HFF-Myc (cell line): ENCODE results near the gene ADORA2B.
A peak's percentile ranks its signal among the peaks of the same experiment; 100 is the strongest.

Source experiments
- DNase-seq: peaks from one replicate; pipeline ENCODE4 v3.0.0-alpha.2; 2011; ENCODE audit warnings: low read depth; ENCODE audit errors: extremely low read depth
- H3K4me3 ChIP-seq: replicated peaks from 2 replicates; pipeline ENCODE4 v1.5.1; 2011; ENCODE audit warnings: low read depth, mild to moderate bottlenecking, control low read depth, low read length
- TF ChIP-seq, protein P1 (sequence below): IDR thresholded peaks from 2 replicates; pipeline ENCODE4 v1.5.1; 2012; ENCODE audit warnings: mild to moderate bottlenecking, low read depth, low read length, control low read depth; ENCODE audit errors: missing control alignments

Gene ADORA2B

DNA sequence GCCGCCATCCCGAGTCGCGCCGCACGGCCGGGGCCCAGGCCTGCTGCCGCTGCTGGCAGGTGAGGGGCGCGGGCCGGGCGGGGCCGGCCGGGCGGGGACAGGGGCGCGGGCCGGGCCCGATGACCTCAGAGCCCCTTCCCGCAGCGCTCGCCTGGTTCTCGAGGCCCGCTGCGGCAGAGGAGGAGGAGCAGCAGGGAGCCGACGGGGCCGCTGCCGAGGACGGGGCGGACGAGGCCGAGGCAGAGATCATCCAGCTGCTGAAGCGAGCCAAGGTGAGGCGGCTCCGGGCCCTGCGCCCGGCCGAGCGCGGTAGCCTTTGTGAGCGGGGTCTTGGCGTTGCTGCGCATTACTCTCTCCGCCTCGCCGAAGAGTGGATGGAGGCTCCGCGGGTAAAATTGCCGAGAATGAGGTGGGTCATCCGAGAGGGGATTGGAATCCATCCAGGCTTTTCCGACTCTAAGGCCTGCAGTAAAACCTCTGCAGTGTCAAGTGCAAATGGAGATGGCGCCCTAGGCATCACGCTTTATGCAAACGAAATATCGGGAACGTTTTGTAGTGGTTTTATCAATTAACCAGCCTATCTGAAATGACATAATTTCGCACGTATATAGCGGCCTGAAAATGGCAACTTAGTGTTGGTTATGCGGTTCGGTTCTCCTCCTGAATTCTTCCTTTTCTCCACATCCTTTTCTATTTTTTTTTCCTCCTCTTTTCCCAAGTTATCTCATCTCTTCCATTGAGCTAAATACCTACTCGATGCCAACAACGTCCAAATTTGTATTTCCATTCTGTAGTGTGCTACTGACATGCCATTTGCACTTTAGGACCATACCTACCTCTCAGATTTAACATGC, 55.3 kb downstream of the ADORA2B start:
- no peak for DNase-seq
- TF ChIP-seq, protein P1, sequence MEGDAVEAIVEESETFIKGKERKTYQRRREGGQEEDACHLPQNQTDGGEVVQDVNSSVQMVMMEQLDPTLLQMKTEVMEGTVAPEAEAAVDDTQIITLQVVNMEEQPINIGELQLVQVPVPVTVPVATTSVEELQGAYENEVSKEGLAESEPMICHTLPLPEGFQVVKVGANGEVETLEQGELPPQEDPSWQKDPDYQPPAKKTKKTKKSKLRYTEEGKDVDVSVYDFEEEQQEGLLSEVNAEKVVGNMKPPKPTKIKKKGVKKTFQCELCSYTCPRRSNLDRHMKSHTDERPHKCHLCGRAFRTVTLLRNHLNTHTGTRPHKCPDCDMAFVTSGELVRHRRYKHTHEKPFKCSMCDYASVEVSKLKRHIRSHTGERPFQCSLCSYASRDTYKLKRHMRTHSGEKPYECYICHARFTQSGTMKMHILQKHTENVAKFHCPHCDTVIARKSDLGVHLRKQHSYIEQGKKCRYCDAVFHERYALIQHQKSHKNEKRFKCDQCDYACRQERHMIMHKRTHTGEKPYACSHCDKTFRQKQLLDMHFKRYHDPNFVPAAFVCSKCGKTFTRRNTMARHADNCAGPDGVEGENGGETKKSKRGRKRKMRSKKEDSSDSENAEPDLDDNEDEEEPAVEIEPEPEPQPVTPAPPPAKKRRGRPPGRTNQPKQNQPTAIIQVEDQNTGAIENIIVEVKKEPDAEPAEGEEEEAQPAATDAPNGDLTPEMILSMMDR: no peak
- H3K4me3 ChIP-seq: peak overlapping the region; percentile 71

DNA sequence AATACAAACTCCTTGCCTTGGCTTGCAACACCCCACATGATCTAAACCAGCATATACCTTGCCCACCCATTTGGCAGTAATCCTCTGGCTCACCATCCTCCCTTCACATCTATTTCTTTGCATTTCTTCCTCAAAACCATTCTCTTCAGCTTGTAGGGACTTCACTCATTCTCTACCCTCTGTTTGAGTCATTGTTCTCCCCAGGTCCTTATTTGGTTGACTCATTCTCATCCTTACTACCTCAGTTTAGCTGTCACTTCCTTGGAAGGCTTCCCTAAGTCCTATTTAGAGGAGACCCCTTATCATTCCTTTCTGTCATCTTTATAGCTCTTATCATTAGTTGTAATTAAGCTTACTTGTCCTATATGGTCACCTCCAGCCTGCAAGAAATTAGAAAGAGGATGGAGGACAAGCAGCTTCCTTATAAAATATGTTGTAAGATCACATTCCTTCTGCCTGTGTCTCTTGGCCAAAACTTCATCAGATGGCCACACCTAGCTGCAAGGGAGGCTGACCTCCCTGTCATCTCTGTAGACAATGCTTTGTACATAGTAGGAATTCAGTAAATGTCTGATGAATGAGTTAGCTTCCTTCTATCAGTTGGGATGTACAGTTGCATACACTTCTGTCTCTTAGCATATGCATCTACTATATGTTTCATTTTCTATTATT, 56.4 kb downstream of the ADORA2B start:
- TF ChIP-seq, protein P1: no peak
- peak overlapping the region; percentile 71 for H3K4me3 ChIP-seq
- DNase-seq: no peak

DNA sequence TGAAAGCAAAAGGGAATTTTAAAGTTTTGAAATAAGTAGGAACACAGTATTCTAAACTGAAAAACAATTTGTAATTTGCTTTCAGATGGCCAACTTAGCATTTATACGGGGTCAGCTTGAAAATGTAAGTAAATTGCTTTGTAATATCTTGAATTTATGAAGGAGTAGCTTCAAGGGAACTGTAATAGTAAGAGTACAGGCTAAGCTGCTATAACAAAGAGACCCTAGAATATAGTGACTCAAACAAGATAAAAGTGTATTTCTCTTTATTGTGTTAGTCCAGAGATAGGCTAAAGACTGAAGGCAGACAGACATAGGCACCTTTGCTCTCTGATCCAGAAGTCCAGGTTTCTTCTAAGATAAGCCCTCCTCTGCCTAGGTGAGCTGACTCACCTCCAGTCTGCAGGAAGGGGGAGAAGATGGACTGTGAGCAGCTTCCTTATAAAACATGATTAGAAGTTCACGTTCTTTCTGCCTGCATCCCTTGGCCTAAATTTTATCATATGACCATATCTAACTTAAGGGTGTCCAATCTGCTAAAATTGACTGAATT, 57.9 kb downstream of the ADORA2B start:
- no peak overlapping the region for H3K4me3 ChIP-seq
- TF ChIP-seq, protein P1: no peak
- DNase-seq: no peak

DNA sequence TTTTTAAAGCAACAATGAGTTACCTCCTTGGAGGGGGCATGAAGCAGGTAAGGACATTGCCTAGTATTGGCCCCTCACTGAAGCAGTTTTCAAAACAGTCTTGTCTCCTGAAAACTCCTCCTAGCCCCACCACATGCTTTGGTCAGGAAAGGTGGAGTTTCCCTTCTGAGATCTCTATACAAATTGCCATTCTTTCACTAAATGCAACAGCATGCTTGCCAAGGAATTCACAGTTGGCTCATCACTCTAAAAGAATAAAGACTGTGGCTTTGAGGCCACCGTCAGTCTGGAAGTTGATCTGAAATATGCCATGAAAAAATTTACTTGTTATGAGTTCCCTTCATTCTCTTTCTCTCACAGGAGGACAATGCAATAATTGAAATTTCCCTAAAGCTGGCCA, 58.9 kb downstream of the ADORA2B start:
- H3K4me3 ChIP-seq: no peak overlapping the region
- TF ChIP-seq, protein P1: no peak
- DNase-seq: no peak

DNA sequence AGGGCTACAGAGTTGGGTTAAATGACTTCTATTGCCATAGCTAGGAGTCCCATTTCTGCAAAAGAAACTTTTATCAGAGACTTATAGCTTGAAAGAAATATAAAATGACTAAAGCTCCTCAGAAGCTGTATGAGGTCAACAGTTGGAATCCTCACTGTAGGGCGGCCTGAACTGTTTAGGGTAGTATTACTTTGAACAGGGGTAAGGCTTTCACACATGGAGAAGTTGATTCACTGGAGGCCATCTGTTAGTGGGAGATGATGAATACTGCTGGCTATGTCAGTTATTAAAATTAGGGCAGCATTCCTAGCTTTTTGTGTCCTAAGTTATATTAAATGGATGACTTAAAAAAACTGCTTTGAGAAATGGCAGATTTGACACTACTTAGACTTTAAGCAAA, 60.7 kb downstream of the ADORA2B start:
- TF ChIP-seq, protein P1: no peak
- no peak for DNase-seq
- no peak overlapping the region for H3K4me3 ChIP-seq

DNA sequence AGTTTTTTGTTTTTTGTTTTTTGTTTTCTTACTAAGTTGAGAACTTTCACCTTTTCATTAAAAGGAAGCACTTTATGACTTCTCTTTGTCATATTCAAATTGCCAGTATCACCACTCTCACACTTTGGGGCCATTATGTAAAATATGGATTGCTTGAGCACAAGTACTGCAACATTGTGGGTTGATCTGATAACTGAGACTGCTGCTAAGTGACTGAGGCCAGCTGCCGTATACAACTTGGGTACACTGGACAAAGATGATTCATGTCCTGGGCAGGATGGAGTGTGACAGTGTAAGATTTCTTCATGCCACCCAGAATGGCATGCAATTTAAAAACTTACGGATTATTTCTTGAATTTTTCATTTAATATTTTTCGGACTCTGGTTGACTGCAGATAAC, 62.5 kb downstream of the ADORA2B start:
- no peak overlapping the region for H3K4me3 ChIP-seq
- TF ChIP-seq, protein P1: no peak
- DNase-seq: no peak
